GM23248 (cell line): Measurements from ENCODE around the gene WIPI1. TPM values are rescaled to one million over a fixed set of nuclear protein-coding genes. Genes with fewer than 3 reads are reported as not detected.
A peak's percentile ranks its signal among the peaks of the same experiment; 100 is the strongest.

Experiments
- DNase-seq: peaks from one replicate; pipeline ENCODE4 v3.0.0-alpha.2; 2015
- H2AFZ ChIP-seq: fragments of 200-600 bp; sonication (generic); 2 replicates; pipeline ENCODE4 v1.6.1; 2016; ENCODE audit warnings: antibody characterized with exemption
- H3F3A ChIP-seq: fragments of 200-600 bp; sonication (generic); 2 replicates; pipeline ENCODE4 v1.6.1; 2016; ENCODE audit warnings: mild to moderate bottlenecking, antibody characterized with exemption, mixed run types; ENCODE audit not compliant: insufficient read depth
- H3K27ac ChIP-seq: fragments of 200-600 bp; sonication (generic); 2 replicates; pipeline ENCODE4 v1.5.1; 2016; ENCODE audit warnings: mild to moderate bottlenecking
- H3K27me3 ChIP-seq: fragments of 200-600 bp; sonication (generic); replicated peaks from 2 replicates; pipeline ENCODE4 v1.6.1; 2016; ENCODE audit warnings: mild to moderate bottlenecking; ENCODE audit not compliant: insufficient read depth
- H3K36me3 ChIP-seq: fragments of 200-600 bp; sonication (generic); 2 replicates; pipeline ENCODE4 v1.6.1; 2016; ENCODE audit warnings: low read depth, mild to moderate bottlenecking
- H3K4me1 ChIP-seq: fragments of 200-600 bp; sonication (generic); 2 replicates; pipeline ENCODE4 v1.6.1; 2016; ENCODE audit warnings: mild to moderate bottlenecking; ENCODE audit not compliant: insufficient read depth
- H3K4me2 ChIP-seq: fragments of 200-600 bp; sonication (generic); one replicate; pipeline ENCODE4 v1.6.1; 2016; ENCODE audit warnings: mild to moderate bottlenecking; ENCODE audit not compliant: unreplicated experiment
- H3K4me3 ChIP-seq: fragments of 200-600 bp; sonication (generic); 2 replicates; pipeline ENCODE4 v1.5.1; 2016; ENCODE audit warnings: mild to moderate bottlenecking
- H3K79me2 ChIP-seq: fragments of 200-600 bp; sonication (generic); 2 replicates; pipeline ENCODE4 v1.6.1; 2016; ENCODE audit warnings: mild to moderate bottlenecking; ENCODE audit not compliant: insufficient read depth
- H3K9ac ChIP-seq: fragments of 200-600 bp; sonication (generic); 2 replicates; pipeline ENCODE4 v1.6.1; 2016; ENCODE audit warnings: mild to moderate bottlenecking
- H3K9me2 ChIP-seq: fragments of 200-600 bp; sonication (generic); 2 replicates; pipeline ENCODE4 v1.6.1; 2016; ENCODE audit warnings: mixed run types, mild to moderate bottlenecking, moderate library complexity; ENCODE audit not compliant: insufficient read depth
- H3K9me3 ChIP-seq: fragments of 200-600 bp; sonication (generic); one replicate; pipeline ENCODE4 v1.6.1; 2017; ENCODE audit warnings: low read depth
- H4K20me1 ChIP-seq: fragments of 200-600 bp; sonication (generic); 2 replicates; pipeline ENCODE4 v1.6.0; 2016; ENCODE audit not compliant: insufficient read depth
- EZH2 ChIP-seq: fragments of 200-600 bp; sonication (generic); IDR thresholded peaks from 2 replicates; pipeline ENCODE4 v1.6.1; 2018; ENCODE audit warnings: antibody characterized with exemption, mild to moderate bottlenecking; ENCODE audit not compliant: insufficient read depth, poor library complexity, severe bottlenecking
- EZH2phosphoT487 ChIP-seq: fragments of 200-600 bp; sonication (generic); IDR thresholded peaks from 2 replicates; pipeline ENCODE4 v1.6.1; 2018; ENCODE audit warnings: antibody characterized with exemption, moderate library complexity, mild to moderate bottlenecking, low read depth; ENCODE audit not compliant: insufficient read depth
- WGBS, 2 experiments: methylation state at CpG; one replicate each; pipeline ENCODE4 v1.1.6; 2015 to 2017; ENCODE audit warnings: low lambda C conversion rate in 2 of 2, low coverage in 1 of 2; ENCODE audit errors: missing lambda C conversion rate in 2 of 2; 5-methylcytosine and 5-hydroxymethylcytosine counted together
- in situ Hi-C: fragments of 300-500 bp; cut with MboI; formaldehyde crosslinking; loops from 2 replicates; pipeline ENCODE4 v1.15.0; 2020
- polyA plus RNA-seq: library from polyadenylated mRNA; unstranded; fragments of >200 nt; fragmentation: Nextera tagmentation; extraction: Ambion mirVana; gene quantifications from 2 replicates; pipeline ENCODE4 v1.2.1, GENCODE V29; 2016
- total RNA-seq: library from RNA; depleted of rRNA; stranded (reverse); fragments of >200 nt; shearing (Covaris generic); gene quantifications from 2 replicates; pipeline ENCODE4 v1.2.3, GENCODE V29; 2014

Gene WIPI1
- total and polyA plus RNA-seq, 2 experiments from 2014 or later = 82.0 to 99.1 TPM

GRCh38 chr17:68460715-68461114 is 3.4 kb upstream of the WIPI1 start:
- H3K4me3 ChIP-seq = no peak overlapping the region
- no peaks in the 10 kb centered on the region for H3K9me3 ChIP-seq
- no peaks in the 10 kb centered on the region for H3K9me2 ChIP-seq
- DNase-seq = no peak
- 0 out of 2 replicates have a peak, but pooled peaks cover under 1% of the 10 kb centered on the region for H3K4me1 ChIP-seq
- H2AFZ ChIP-seq = no peak overlapping the region; the same call in 1 of the 2 replicates
- in situ Hi-C loops = loop anchor here (10.0 kb wide), 1 partner anchor 286 kb away; no protein-coding TSS in a partner anchor
- no peak overlapping the region for H3K9ac ChIP-seq
- no peaks in the 10 kb centered on the region for H3K79me2 ChIP-seq
- H4K20me1 ChIP-seq = no peaks in the 10 kb centered on the region
- TF ChIP-seq EZH2phosphoT487 (no peak), EZH2 (no peak)
- no peaks in the 10 kb centered on the region for H3K27me3 ChIP-seq
- H3F3A ChIP-seq = peaks cover 15% of the 10 kb centered on the region
- no peaks in the 10 kb centered on the region for H3K36me3 ChIP-seq
- H3K4me2 ChIP-seq = no peak overlapping the region
- H3K27ac ChIP-seq = no peak overlapping the region

- no peaks in the 10 kb centered on the region for H4K20me1 ChIP-seq
- H3K9me3 ChIP-seq = no peaks in the 10 kb centered on the region
- H3K4me2 ChIP-seq = no peak overlapping the region
- no peak for DNase-seq
- H3F3A ChIP-seq = peaks cover 21% of the 10 kb centered on the region
- no peak overlapping the region for H3K4me3 ChIP-seq
- in situ Hi-C loops = loop anchor here (10.0 kb wide), 1 partner anchor 285 kb away; no protein-coding TSS in a partner anchor
- peaks cover 6% of the 10 kb centered on the region for H3K4me1 ChIP-seq
- H3K27me3 ChIP-seq = no peaks in the 10 kb centered on the region
- no peaks in the 10 kb centered on the region for H3K36me3 ChIP-seq
- TF ChIP-seq EZH2 (no peak), EZH2phosphoT487 (no peak)
- no peak overlapping the region for H2AFZ ChIP-seq
- peaks cover 3% of the 10 kb centered on the region for H3K79me2 ChIP-seq
- WGBS, 2 experiments = 86 to 93% methylated on average over 2 of the region's 2 CpGs
- no peak overlapping the region for H3K9ac ChIP-seq
- H3K27ac ChIP-seq = no peak overlapping the region
- H3K9me2 ChIP-seq = no peaks in the 10 kb centered on the region
These were observed 2.9 kb upstream of the WIPI1 start for GRCh38 chr17:68460146-68460545.

- no peak for DNase-seq
- in situ Hi-C loops = no loop called here
- H3K27me3 ChIP-seq = no peaks in the 10 kb centered on the region
- peaks cover 31% of the 10 kb centered on the region for H3F3A ChIP-seq
- TF ChIP-seq EZH2 (no peak), EZH2phosphoT487 (no peak)
- H3K27ac ChIP-seq = no peak overlapping the region
- no peak overlapping the region for H3K9ac ChIP-seq
- no peak overlapping the region for H2AFZ ChIP-seq
- no peaks in the 10 kb centered on the region for H4K20me1 ChIP-seq
- no peaks in the 10 kb centered on the region for H3K9me3 ChIP-seq
- H3K36me3 ChIP-seq = no peaks in the 10 kb centered on the region
- H3K4me1 ChIP-seq = peaks cover 16% of the 10 kb centered on the region
- no peak overlapping the region for H3K4me2 ChIP-seq
- no peak overlapping the region for H3K4me3 ChIP-seq
- H3K9me2 ChIP-seq = no peaks in the 10 kb centered on the region
- peaks cover 13% of the 10 kb centered on the region for H3K79me2 ChIP-seq
- 21 to 28% methylated on average over 1 of the region's 1 CpG for WGBS, 2 experiments
These were observed 1.8 kb upstream of the WIPI1 start for GRCh38 chr17:68459037-68459639.

GRCh38 chr17:68458260-68459036 is 1.2 kb upstream of the WIPI1 start:
- in situ Hi-C loops = no loop called here
- H3K4me2 ChIP-seq = peak overlapping the region; percentile 93
- peak overlapping the region; percentile 74 for H3K4me3 ChIP-seq
- H3K27ac ChIP-seq = peak overlapping the region; percentile 86
- no peaks in the 10 kb centered on the region for H3K27me3 ChIP-seq
- DNase-seq = no peak
- peaks cover 16% of the 10 kb centered on the region for H3K4me1 ChIP-seq
- no peaks in the 10 kb centered on the region for H3K9me3 ChIP-seq
- H3K9ac ChIP-seq = peak overlapping the region; percentile 90
- H2AFZ ChIP-seq = peak overlapping the region; percentile 86
- H3K36me3 ChIP-seq = no peaks in the 10 kb centered on the region
- TF ChIP-seq EZH2phosphoT487 (no peak), EZH2 (no peak)
- peaks cover 36% of the 10 kb centered on the region for H3F3A ChIP-seq
- peaks cover 20% of the 10 kb centered on the region for H3K79me2 ChIP-seq
- no peaks in the 10 kb centered on the region for H3K9me2 ChIP-seq
- no peaks in the 10 kb centered on the region for H4K20me1 ChIP-seq
- 52 to 53% methylated on average over 12 of the region's 12 CpGs for WGBS, 2 experiments
